Renal pelvis (tissue), 12 donors: ENCODE results near the gene R3HDM4. TPM values are rescaled to one million over a fixed set of nuclear protein-coding genes. Genes with fewer than 3 reads are reported as not detected.
A peak's percentile ranks its signal among the peaks of the same experiment; 100 is the strongest.
"Not testable (repeated sequence)": the region's sequence is repeated elsewhere in the genome, so short reads cannot be mapped to it uniquely, and the experiment has no call there.

Source experiments
- DNase-seq: peaks from one replicate; pipeline ENCODE4 v3.0.0-alpha.2; 2013
- long read RNA-seq, 16 experiments: transcript quantifications; one replicate each; lab custom pipeline, GENCODE V29; 2026
- polyA plus RNA-seq, 3 donors: library from polyadenylated mRNA; unstranded; fragments of 120-200 nt; gene quantifications; one replicate each; pipeline ENCODE4 v1.2.1, GENCODE V29; 2013; ENCODE audit not compliant: insufficient read length in 3 of 3

R3HDM4 gene
- 10 to 100 TPM; 43.1 to 58.3 (median 51.9) TPM for polyA plus RNA-seq
- long read RNA-seq, donor 1, transcript R3HDM4-201 (8 exons, 1,815 nt), result major isoform, 10 of 33 reads
- long read RNA-seq, donor 1, partial matches to known transcripts, result 23 of 33 reads
- long read RNA-seq, donor 1, other reads (novel, unspliced or antisense), result 0 of 33 reads
- long read RNA-seq, donor 2, transcript R3HDM4-201 (8 exons, 1,815 nt), result major isoform, 18 of 18 reads
- long read RNA-seq, donor 2, partial matches to known transcripts, result 0 of 18 reads
- long read RNA-seq, donor 2, other reads (novel, unspliced or antisense), result 0 of 18 reads
- long read RNA-seq, donor 3, transcript R3HDM4-201 (8 exons, 1,815 nt), result major isoform, 10 of 10 reads
- long read RNA-seq, donor 3, partial matches to known transcripts, result 0 of 10 reads
- long read RNA-seq, donor 3, other reads (novel, unspliced or antisense), result 0 of 10 reads
- long read RNA-seq, donor 4, transcript R3HDM4-201 (8 exons, 1,815 nt), result major isoform, 19 of 87 reads
- long read RNA-seq, donor 4, partial matches to known transcripts, result 6 of 87 reads
- long read RNA-seq, donor 4, other reads (novel, unspliced or antisense), result 62 of 87 reads
- long read RNA-seq, donor 5, transcript R3HDM4-201 (8 exons, 1,815 nt), result major isoform, 6 of 6 reads
- long read RNA-seq, donor 5, partial matches to known transcripts, result 0 of 6 reads
- long read RNA-seq, donor 5, other reads (novel, unspliced or antisense), result 0 of 6 reads
- long read RNA-seq, donor 6, transcript R3HDM4-201 (8 exons, 1,815 nt), result major isoform, 15 of 15 reads
- long read RNA-seq, donor 6, partial matches to known transcripts, result 0 of 15 reads
- long read RNA-seq, donor 6, other reads (novel, unspliced or antisense), result 0 of 15 reads
- long read RNA-seq, donor 7, transcript R3HDM4-201 (8 exons, 1,815 nt), result major isoform, 7 of 8 reads
- long read RNA-seq, donor 7, partial matches to known transcripts, result 0 of 8 reads
- long read RNA-seq, donor 7, other reads (novel, unspliced or antisense), result 0 of 8 reads
- long read RNA-seq, donor 8, transcript R3HDM4-201 (8 exons, 1,815 nt), result major isoform, 10 of 10 reads
- long read RNA-seq, donor 8, partial matches to known transcripts, result 0 of 10 reads
- long read RNA-seq, donor 8, other reads (novel, unspliced or antisense), result 0 of 10 reads
- long read RNA-seq, donor 9, transcript R3HDM4-201 (8 exons, 1,815 nt), result major isoform, 15 of 16 reads
- long read RNA-seq, donor 9, partial matches to known transcripts, result 0 of 16 reads
- long read RNA-seq, donor 9, other reads (novel, unspliced or antisense), result 0 of 16 reads
- long read RNA-seq, donor 10, transcript R3HDM4-201 (8 exons, 1,815 nt), result major isoform, 14 of 14 reads
- long read RNA-seq, donor 10, partial matches to known transcripts, result 0 of 14 reads
- long read RNA-seq, donor 10, other reads (novel, unspliced or antisense), result 0 of 14 reads
- long read RNA-seq, donor 11, transcript R3HDM4-201 (8 exons, 1,815 nt), result major isoform, 6 of 6 reads
- long read RNA-seq, donor 11, partial matches to known transcripts, result 0 of 6 reads
- long read RNA-seq, donor 11, other reads (novel, unspliced or antisense), result 0 of 6 reads
- long read RNA-seq, donor 12, transcript R3HDM4-201 (8 exons, 1,815 nt), result major isoform, 17 of 49 reads
- long read RNA-seq, donor 12, partial matches to known transcripts, result 26 of 49 reads
- long read RNA-seq, donor 12, other reads (novel, unspliced or antisense), result 5 of 49 reads
- long read RNA-seq, donor 13, transcript R3HDM4-201 (8 exons, 1,815 nt), result major isoform, 6 of 6 reads
- long read RNA-seq, donor 13, partial matches to known transcripts, result 0 of 6 reads
- long read RNA-seq, donor 13, other reads (novel, unspliced or antisense), result 0 of 6 reads
- long read RNA-seq, donor 14, result 0 reads
- long read RNA-seq, donor 15, result 0 reads
- long read RNA-seq, donor 16, transcript R3HDM4-201 (8 exons, 1,815 nt), result major isoform, 13 of 18 reads
- long read RNA-seq, donor 16, partial matches to known transcripts, result 0 of 18 reads
- long read RNA-seq, donor 16, other reads (novel, unspliced or antisense), result 0 of 18 reads

- no peak for DNase-seq
Measured at GRCh38 chr19:913080-913748, at the start of gene R3HDM4. TSS of gene R3HDM4 (minus strand) at chr19:913219. CDS start at chr19:913157, 62 bp downstream.

- no peak for DNase-seq
Measured at GRCh38 chr19:961866-962620, 49.0 kb upstream of the R3HDM4 start.

GRCh38 chr19:960601-960938 is 47.6 kb upstream of the R3HDM4 start:
- DNase-seq, result no peak

- DNase-seq, result no peak
Measured at GRCh38 chr19:960020-960419, 47.0 kb upstream of the R3HDM4 start.

- no peak for DNase-seq
Measured at GRCh38 chr19:958967-959855, 46.2 kb upstream of the R3HDM4 start.

GRCh38 chr19:957578-957977 is 44.6 kb upstream of the R3HDM4 start:
- DNase-seq, result not testable (repeated sequence)

GRCh38 chr19:956766-957440 is 43.9 kb upstream of the R3HDM4 start:
- DNase-seq, result peak; percentile 78

- peak; percentile 77 for DNase-seq
Measured at GRCh38 chr19:955803-956765, 43.1 kb upstream of the R3HDM4 start.

- DNase-seq, result peak; percentile 81
Measured at GRCh38 chr19:954672-955494, 41.9 kb upstream of the R3HDM4 start.

- DNase-seq, result no peak
Measured at GRCh38 chr19:954272-954671, 41.3 kb upstream of the R3HDM4 start.

- no peak for DNase-seq
Measured at GRCh38 chr19:953445-954271, 40.6 kb upstream of the R3HDM4 start.

- DNase-seq, result no peak
Measured at GRCh38 chr19:952680-953444, 39.8 kb upstream of the R3HDM4 start.

- DNase-seq, result no peak
Measured at GRCh38 chr19:952049-952679, 39.1 kb upstream of the R3HDM4 start.
